Natural killer cell (primary cell): ENCODE data around the gene TMED8. TPM values are rescaled to one million over a fixed set of nuclear protein-coding genes. Genes with fewer than 3 reads are reported as not detected.

Experiments
- ATAC-seq, 3 donors: fragments of 150-1000 bp in 2 of 3; fragments of 200-7000 bp in 1 of 3; cut with Tn5 transposase; 1 replicate in 1 of 3; 2 replicates in 2 of 3; pipeline ENCODE4 v1.10.0; 2021; ENCODE audit warnings: mild to moderate bottlenecking in 2 of 3, moderate library complexity in 2 of 3
- DNase-seq, 2 donors: peaks; one replicate each; pipeline versions ENCODE4 v3.0.0 to v3.0.0-alpha.2; 2013 to 2021; ENCODE audit warnings: mixed read lengths in 1 of 2
- H3K27ac ChIP-seq: one replicate; pipeline ENCODE4 v1.5.1; 2013; ENCODE audit warnings: mild to moderate bottlenecking, low read length
- H3K27me3 ChIP-seq: one replicate; pipeline ENCODE4 v1.6.1; 2013; ENCODE audit warnings: low read length; ENCODE audit not compliant: control insufficient read depth, insufficient read depth
- H3K36me3 ChIP-seq: one replicate; pipeline ENCODE4 v1.6.1; 2013; ENCODE audit warnings: low read length; ENCODE audit not compliant: control insufficient read depth, insufficient read depth
- H3K4me1 ChIP-seq: one replicate; pipeline ENCODE4 v1.6.1; 2013; ENCODE audit warnings: low read length; ENCODE audit not compliant: control insufficient read depth, insufficient read depth
- H3K4me3 ChIP-seq: one replicate; pipeline ENCODE4 v1.5.1; 2013; ENCODE audit warnings: low read length
- H3K9me3 ChIP-seq: one replicate; pipeline ENCODE4 v1.6.1; 2013; ENCODE audit warnings: low read length; ENCODE audit not compliant: control insufficient read depth, insufficient read depth
- H3K27ac Mint-ChIP-seq, 2 donors: one replicate each; pipeline ENCODE4 v1.8.0; 2022; ENCODE audit warnings: mild to moderate bottlenecking in 2 of 2, mixed read lengths in 2 of 2, moderate library complexity in 1 of 2
- H3K27me3 Mint-ChIP-seq, 2 donors: one replicate each; pipeline ENCODE4 v1.8.0; 2022; ENCODE audit warnings: low read depth in 2 of 2, mixed read lengths in 2 of 2
- H3K36me3 Mint-ChIP-seq: one replicate; pipeline ENCODE4 v1.8.0; 2022; ENCODE audit warnings: mixed read lengths
- H3K4me1 Mint-ChIP-seq, 2 donors: one replicate each; pipeline ENCODE4 v1.8.0; 2022; ENCODE audit warnings: mixed read lengths in 2 of 2
- H3K4me3 Mint-ChIP-seq: one replicate; pipeline ENCODE4 v1.8.0; 2022; ENCODE audit warnings: mild to moderate bottlenecking, moderate library complexity, mixed read lengths
- H3K9me3 Mint-ChIP-seq, 2 donors: one replicate each; pipeline ENCODE4 v1.8.0; 2022; ENCODE audit warnings: mixed read lengths in 2 of 2
- CTCF ChIP-seq: fragments of 200-600 bp; IDR thresholded peaks from one replicate; pipeline ENCODE4 v1.8.0; 2022; ENCODE audit warnings: antibody characterized with exemption
- WGBS: methylation state at CpG from one replicate; pipeline ENCODE4 v1.1.7; 2013; ENCODE audit warnings: missing lambda C conversion rate; ENCODE audit not compliant: insufficient coverage; 5-methylcytosine and 5-hydroxymethylcytosine counted together
- intact Hi-C: fragments of 100-400 bp; cut with micrococcal nuclease; formaldehyde crosslinking; loops from one replicate; pipeline ENCODE4 v1.14.2; 2022
- total RNA-seq, 4 donors: library from RNA; stranded (reverse); fragments of 120-200 nt in 1 of 4; gene quantifications; one replicate each; pipeline versions ENCODE4 v1.2.3 to v1.2.4, GENCODE V29; 2013 to 2022

Gene TMED8
- total RNA-seq, 3 donors from 2014 or later (not counting 1 experiment from before 2014, with no cell fraction given): 8.0 to 9.3 (median 9.1) TPM

GRCh38 chr14:77377502-77377844 lies 579 bp upstream of the TMED8 start:
- H3K27ac ChIP-seq: peak overlapping the region; percentile 66
- peak in 1 of 3 donors; percentile 0 for ATAC-seq
- no peaks in the 10 kb centered on the region for H3K36me3 Mint-ChIP-seq

GRCh38 chr14:77375973-77376770 lies 722 bp downstream of the TMED8 start:
- no peaks in the 10 kb centered on the region for H3K9me3 ChIP-seq
- peak overlapping the region; percentile 94 for H3K4me3 Mint-ChIP-seq
- H3K36me3 ChIP-seq: no peaks in the 10 kb centered on the region
- peaks cover 0 to 2% of the 10 kb centered on the region in 2 donors for H3K27me3 Mint-ChIP-seq
- ATAC-seq (peak in 1 of 3 donors; percentile 43), DNase-seq (no peak)
- no peaks in the 10 kb centered on the region for H3K27me3 ChIP-seq
- no peaks in the 10 kb centered on the region for H3K9me3 Mint-ChIP-seq
- no peak for TF ChIP-seq CTCF
- WGBS: 9% methylated on average over 23 of the region's 24 CpGs
- peaks cover 13% of the 10 kb centered on the region for H3K4me1 ChIP-seq
- H3K4me3 ChIP-seq: peak overlapping the region; percentile 96
- H3K27ac Mint-ChIP-seq: no peak overlapping the region
- H3K36me3 Mint-ChIP-seq: no peaks in the 10 kb centered on the region
- intact Hi-C loops: loop anchor here (2.0 kb wide), 2 partner anchors 55 to 81 kb away; partner anchors contain the start of genes GSTZ1, POMT2 and VIPAS39
- H3K27ac ChIP-seq: peak overlapping the region; percentile 74
- H3K4me1 Mint-ChIP-seq: peaks cover 26 to 28% of the 10 kb centered on the region in 2 donors

More at GRCh38 chr14:77377502-77377844, 579 bp upstream of the TMED8 start:
- H3K4me3 ChIP-seq: peak overlapping the region; percentile 96
- H3K9me3 Mint-ChIP-seq: no peaks in the 10 kb centered on the region
- TF ChIP-seq CTCF: no peak
- DNase-seq: no peak
- H3K27me3 ChIP-seq: no peaks in the 10 kb centered on the region
- H3K4me1 ChIP-seq: peaks cover 13% of the 10 kb centered on the region
- H3K4me1 Mint-ChIP-seq: peaks cover 26 to 28% of the 10 kb centered on the region in 2 donors
- 18% methylated on average over 10 of the region's 10 CpGs for WGBS
- H3K4me3 Mint-ChIP-seq: no peak overlapping the region
- H3K9me3 ChIP-seq: no peaks in the 10 kb centered on the region
- H3K27ac Mint-ChIP-seq: no peak overlapping the region
- H3K27me3 Mint-ChIP-seq: peaks cover 0 to 2% of the 10 kb centered on the region in 2 donors
- no peaks in the 10 kb centered on the region for H3K36me3 ChIP-seq
- intact Hi-C loops: loop anchor here (1.0 to 2.0 kb wide), 3 partner anchors 57 to 279 kb away; partner anchors contain the start of genes CIPC, GSTZ1, POMT2 and VIPAS39

GRCh38 chr14:77375164-77375950 lies 1.5 kb downstream of the TMED8 start:
- H3K9me3 Mint-ChIP-seq: no peaks in the 10 kb centered on the region
- no peak for ATAC-seq
- Histone ChIP-seq H3K27ac (no peak overlapping the region), H3K27me3 (no peaks in the 10 kb centered on the region), H3K4me1 (peaks cover 13% of the 10 kb centered on the region), H3K9me3 (no peaks in the 10 kb centered on the region), H3K4me3 (no peak overlapping the region), H3K36me3 (no peaks in the 10 kb centered on the region)
- no peak for TF ChIP-seq CTCF
- H3K27ac Mint-ChIP-seq: no peak overlapping the region
- no peaks in the 10 kb centered on the region for H3K27me3 Mint-ChIP-seq
- H3K4me3 Mint-ChIP-seq: peak overlapping the region; percentile 94
- H3K36me3 Mint-ChIP-seq: no peaks in the 10 kb centered on the region
- peak in 1 of 2 donors; percentile 11 for DNase-seq
- intact Hi-C loops: no loop called here
- 60% methylated on average over 8 of the region's 9 CpGs for WGBS
- peaks cover 26 to 28% of the 10 kb centered on the region in 2 donors for H3K4me1 Mint-ChIP-seq
